Activated CD4-positive, alpha-beta T cell treated with anti-CD3 and anti-CD28 coated beads, Interleukin-10, Interleukin-2, amounts not matched to agents 100 ng/mL and 50 ng/mL, durations not matched to agents 16 hours and 8 hours (primary cell): ENCODE measurements around the gene NUDT15.
A peak's percentile ranks its signal among the peaks of the same experiment; 100 is the strongest.
"Not testable (repeated sequence)": the region's sequence is repeated elsewhere in the genome, so short reads cannot be mapped to it uniquely, and the experiment has no call there.

ENCODE experiments used
- DNase-seq: peaks from one replicate; pipeline ENCODE4 v3.0.0-alpha.2; 2020

Gene NUDT15

GRCh38 chr13:48037346-48038173 is at the start of gene NUDT15:
TSS of gene NUDT15 (plus strand) at chr13:48037726. CDS start at chr13:48037747, 21 bp downstream.
- peak; percentile 97 for DNase-seq

- no peak for DNase-seq
Measured at GRCh38 chr13:47990427-47990826, 47.1 kb upstream of the NUDT15 start.

- no peak for DNase-seq
Measured at GRCh38 chr13:47990920-47991466, 46.5 kb upstream of the NUDT15 start.

GRCh38 chr13:47991859-47992258 is 45.7 kb upstream of the NUDT15 start:
- no peak for DNase-seq

- DNase-seq: no peak
Measured at GRCh38 chr13:47997384-47997783, 40.1 kb upstream of the NUDT15 start.

- DNase-seq: no peak
Measured at GRCh38 chr13:47999973-48000372, 37.6 kb upstream of the NUDT15 start.

- no peak for DNase-seq
Measured at GRCh38 chr13:48000559-48001113, 36.9 kb upstream of the NUDT15 start.

GRCh38 chr13:48001114-48001881 is 36.2 kb upstream of the NUDT15 start, which contains the start of gene SUCLA2:
TSS of gene SUCLA2 (minus strand) at chr13:48001273. CDS start at chr13:48001269, 4 bp downstream.
- DNase-seq: peak; percentile 97

- DNase-seq: not testable (repeated sequence)
Measured at GRCh38 chr13:48001999-48002398, 35.5 kb upstream of the NUDT15 start.

- DNase-seq: no peak
Measured at GRCh38 chr13:48004201-48004600, 33.3 kb upstream of the NUDT15 start.

GRCh38 chr13:48006396-48006795 is 31.1 kb upstream of the NUDT15 start:
- no peak for DNase-seq

- DNase-seq: no peak
Measured at GRCh38 chr13:48009284-48009683, 28.2 kb upstream of the NUDT15 start.

- no peak for DNase-seq
Measured at GRCh38 chr13:48010698-48011097, 26.8 kb upstream of the NUDT15 start.

GRCh38 chr13:48012668-48013067 is 24.9 kb upstream of the NUDT15 start:
- no peak for DNase-seq

GRCh38 chr13:48014359-48014758 is 23.2 kb upstream of the NUDT15 start:
- DNase-seq: no peak

GRCh38 chr13:48018637-48019036 is 18.9 kb upstream of the NUDT15 start:
- DNase-seq: no peak

- no peak for DNase-seq
Measured at GRCh38 chr13:48019796-48020195, 17.7 kb upstream of the NUDT15 start.

GRCh38 chr13:48028066-48028465 is 9.5 kb upstream of the NUDT15 start:
- DNase-seq: no peak

- DNase-seq: no peak
Measured at GRCh38 chr13:48029859-48030258, 7.7 kb upstream of the NUDT15 start.

GRCh38 chr13:48038761-48039160 is 1.2 kb downstream of the NUDT15 start:
- no peak for DNase-seq

GRCh38 chr13:48040049-48040448 is 2.5 kb downstream of the NUDT15 start:
- DNase-seq: no peak

GRCh38 chr13:48040896-48041295 is 3.4 kb downstream of the NUDT15 start:
- no peak for DNase-seq

GRCh38 chr13:48042894-48043293 is 5.4 kb downstream of the NUDT15 start:
- no peak for DNase-seq
